ENCODE data around the gene TNFRSF19. TPM values are rescaled to one million over a fixed set of nuclear protein-coding genes. Genes with fewer than 3 reads are reported as not detected.
A peak's percentile ranks its signal among the peaks of the same experiment; 100 is the strongest.

The TNFRSF19 gene
- total RNA-seq, 1 experiment from 2014 or later, result 2.0 TPM

DNA sequence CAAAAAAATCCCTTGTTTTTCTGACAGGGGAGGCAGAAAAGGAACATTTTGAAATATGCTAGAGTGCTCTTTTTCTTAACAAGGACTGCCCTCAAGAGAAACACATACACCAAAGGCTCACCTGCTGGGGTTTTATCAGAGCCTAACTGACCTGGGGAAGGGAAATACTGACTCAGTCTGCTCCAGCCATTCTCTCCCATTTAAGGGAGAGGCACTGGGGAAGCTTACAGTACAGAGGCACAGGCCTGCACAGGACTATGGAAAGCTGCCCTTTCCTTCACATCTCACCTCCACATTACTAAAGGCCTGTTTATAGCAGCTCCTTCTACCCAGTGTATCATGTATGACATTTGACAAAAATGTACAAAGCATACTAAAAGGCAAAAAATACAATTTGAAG lies 30.3 kb downstream of the TNFRSF19 start:
- no peak for DNase-seq (ENCODE audit: low read depth)

GRCh38 chr13:23605831-23606230 lies 35.6 kb downstream of the TNFRSF19 start:
- no peak for DNase-seq (ENCODE audit: low read depth)

DNA sequence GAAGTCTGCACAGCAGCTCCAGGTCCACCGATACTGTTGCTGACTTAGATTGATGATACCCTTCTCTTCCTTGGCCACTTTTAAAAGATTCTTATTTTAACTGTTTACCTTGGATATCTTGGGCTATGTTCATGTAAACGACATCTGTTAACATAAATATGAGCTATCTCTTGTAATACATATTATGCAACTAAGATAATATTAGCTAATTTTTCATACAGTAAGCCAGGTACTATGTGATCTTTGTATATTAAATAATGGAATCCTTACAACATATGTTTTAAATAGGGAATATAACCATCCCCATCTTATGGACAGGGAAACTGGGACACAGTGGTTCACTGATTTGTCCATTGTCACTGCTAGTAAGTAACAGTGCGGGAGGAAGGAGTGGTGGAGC lies 37.9 kb downstream of the TNFRSF19 start:
- DNase-seq (ENCODE audit: low read depth), result no peak

DNA sequence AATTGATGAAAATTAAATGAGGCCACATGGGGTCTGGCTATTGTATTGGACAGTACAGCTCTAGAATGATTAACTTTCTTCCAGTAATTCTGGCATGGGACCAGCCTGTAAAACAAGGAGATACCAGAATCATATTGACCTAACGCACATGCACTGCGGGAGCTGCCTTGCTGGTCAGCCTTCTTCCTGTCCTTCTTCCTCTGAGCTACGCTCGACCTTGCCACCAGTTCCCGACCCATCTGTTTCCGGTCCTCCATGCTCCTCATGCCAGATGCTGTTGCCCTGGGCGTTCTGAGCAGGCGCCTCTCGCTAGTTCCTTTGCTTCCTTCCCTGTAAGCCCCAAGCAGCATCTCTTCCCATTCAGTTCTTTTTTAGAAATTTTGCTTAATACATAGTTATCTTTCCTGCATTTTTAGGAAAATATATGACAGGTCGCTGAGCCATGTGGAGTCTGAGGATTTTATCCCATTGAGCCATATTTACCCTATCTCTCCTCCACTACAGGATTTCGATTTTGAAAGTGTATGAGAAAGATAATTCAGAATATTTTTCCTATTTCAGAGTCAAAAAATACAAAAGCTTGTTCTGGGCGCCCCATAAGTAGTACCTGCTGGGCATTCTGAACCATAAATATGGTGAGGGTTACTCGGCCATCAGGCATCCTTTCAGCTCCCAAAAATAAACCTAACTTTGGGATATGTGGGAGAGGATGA lies 38.6 kb downstream of the TNFRSF19 start:
- no peak for DNase-seq (ENCODE audit: low read depth)

- no peak for DNase-seq (ENCODE audit: low read depth)
These were observed 39.2 kb downstream of the TNFRSF19 start for GRCh38 chr13:23609414-23609760.

DNA sequence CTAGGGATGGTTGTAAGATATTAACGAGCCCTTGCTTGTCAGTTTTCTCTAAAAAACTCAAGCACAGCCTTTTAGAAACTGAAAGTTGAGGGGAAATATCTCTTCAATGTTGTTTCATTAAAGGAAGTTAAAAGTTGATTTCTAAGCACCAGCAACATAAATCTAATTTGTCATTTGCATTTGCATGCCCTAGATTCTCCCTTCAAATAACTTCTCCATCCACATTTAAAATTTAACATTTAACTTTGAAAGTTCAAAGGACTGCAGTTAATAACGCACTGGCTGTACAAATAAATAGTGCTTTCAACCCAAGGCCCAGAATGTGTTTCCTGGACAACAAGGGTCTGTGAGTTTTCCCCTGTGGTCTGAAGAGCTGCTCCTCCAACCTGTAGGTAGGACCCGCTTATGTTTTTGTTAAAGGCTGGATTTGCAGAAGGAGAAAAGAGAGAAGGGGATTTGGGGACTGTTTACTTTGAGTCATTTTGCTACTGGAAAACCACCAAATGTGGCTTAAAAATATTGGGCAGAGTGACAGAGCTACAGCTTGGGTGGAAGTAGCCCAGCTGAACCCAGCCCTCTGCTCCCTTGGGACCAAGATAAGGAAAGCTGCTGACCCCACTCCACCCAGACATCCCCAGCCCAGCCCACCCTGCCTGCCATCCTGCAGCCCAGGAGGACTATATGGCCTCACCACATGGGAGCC lies 39.8 kb downstream of the TNFRSF19 start:
- DNase-seq (ENCODE audit: low read depth), result no peak

DNA sequence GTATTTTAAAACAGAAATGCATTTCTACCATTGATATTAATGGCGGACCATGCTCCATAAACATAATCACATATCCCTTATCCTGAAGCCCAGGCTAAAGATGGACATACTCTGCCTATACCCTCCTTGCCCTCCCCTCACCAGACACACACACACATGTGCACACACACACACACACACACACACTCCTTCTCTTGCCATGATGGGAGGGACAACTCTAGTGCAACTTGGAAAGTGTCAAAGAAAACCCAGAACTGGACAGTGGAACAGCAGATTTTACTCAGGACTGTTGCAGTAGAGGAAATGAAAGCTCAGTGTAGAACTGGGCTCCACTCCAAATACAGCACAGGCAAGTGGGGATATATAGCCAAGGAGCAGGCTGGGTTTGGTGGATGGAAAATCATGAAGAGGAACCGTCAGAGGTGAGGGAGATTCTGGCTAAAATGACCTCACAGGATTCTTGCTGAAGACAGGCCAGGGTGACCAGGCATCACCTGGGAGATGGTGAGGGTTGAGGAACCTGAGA lies 40.8 kb downstream of the TNFRSF19 start:
- no peak for DNase-seq (ENCODE audit: low read depth)

- DNase-seq (ENCODE audit: low read depth), result no peak
These were observed 42.0 kb downstream of the TNFRSF19 start for GRCh38 chr13:23612182-23612581.

DNA sequence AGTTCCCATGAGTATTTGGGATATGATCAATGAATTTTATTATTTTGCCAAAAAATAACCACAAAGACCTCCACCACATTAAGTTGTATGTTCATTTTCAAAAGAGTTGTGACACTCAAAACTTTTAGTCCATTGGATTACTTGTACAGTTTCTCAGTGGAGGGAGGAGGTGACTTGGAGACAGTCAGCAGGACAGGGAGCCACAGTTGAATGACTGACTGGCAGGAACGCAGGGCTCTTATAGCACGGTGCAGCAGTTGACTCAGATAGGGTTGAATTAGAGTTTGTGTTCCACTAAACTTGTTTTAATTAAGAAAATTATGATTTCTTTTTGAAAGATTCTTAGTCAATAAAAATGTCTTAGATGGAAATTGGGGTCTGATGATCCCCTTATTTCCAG lies 42.5 kb downstream of the TNFRSF19 start:
- DNase-seq (ENCODE audit: low read depth), result no peak

- DNase-seq (ENCODE audit: low read depth), result no peak
These were observed 43.4 kb downstream of the TNFRSF19 start for GRCh38 chr13:23613596-23613995.

- DNase-seq (ENCODE audit: low read depth), result no peak
These were observed 45.3 kb downstream of the TNFRSF19 start for GRCh38 chr13:23615395-23616081.

DNA sequence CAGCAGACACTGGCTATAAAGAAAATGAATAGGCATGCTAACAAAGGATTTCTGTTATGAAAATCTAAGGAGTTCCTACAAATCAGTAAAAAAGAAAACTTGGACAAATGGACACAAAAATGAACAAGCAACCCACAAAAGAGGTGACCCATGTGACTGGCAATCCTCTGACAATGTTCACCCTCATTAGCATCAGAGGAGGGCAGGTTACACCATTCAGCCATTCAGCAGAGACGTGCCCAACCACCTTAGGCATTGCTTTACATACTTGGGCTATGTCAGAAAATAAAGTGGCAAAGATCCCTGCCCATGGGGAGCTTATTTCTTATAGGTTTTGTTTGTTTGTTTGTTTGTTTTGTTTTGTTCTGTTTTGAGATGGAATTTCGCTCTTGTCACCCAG lies 46.0 kb downstream of the TNFRSF19 start:
- DNase-seq (ENCODE audit: low read depth), result no peak

GRCh38 chr13:23617551-23618024 lies 47.4 kb downstream of the TNFRSF19 start:
- no peak for DNase-seq (ENCODE audit: low read depth)

GRCh38 chr13:23618341-23618740 lies 48.1 kb downstream of the TNFRSF19 start:
- DNase-seq (ENCODE audit: low read depth), result peak; percentile 91

- no peak for DNase-seq (ENCODE audit: low read depth)
These were observed 49.0 kb downstream of the TNFRSF19 start for GRCh38 chr13:23619068-23619855.

GRCh38 chr13:23620211-23620610 lies 50.0 kb downstream of the TNFRSF19 start:
- DNase-seq (ENCODE audit: low read depth), result no peak

DNA sequence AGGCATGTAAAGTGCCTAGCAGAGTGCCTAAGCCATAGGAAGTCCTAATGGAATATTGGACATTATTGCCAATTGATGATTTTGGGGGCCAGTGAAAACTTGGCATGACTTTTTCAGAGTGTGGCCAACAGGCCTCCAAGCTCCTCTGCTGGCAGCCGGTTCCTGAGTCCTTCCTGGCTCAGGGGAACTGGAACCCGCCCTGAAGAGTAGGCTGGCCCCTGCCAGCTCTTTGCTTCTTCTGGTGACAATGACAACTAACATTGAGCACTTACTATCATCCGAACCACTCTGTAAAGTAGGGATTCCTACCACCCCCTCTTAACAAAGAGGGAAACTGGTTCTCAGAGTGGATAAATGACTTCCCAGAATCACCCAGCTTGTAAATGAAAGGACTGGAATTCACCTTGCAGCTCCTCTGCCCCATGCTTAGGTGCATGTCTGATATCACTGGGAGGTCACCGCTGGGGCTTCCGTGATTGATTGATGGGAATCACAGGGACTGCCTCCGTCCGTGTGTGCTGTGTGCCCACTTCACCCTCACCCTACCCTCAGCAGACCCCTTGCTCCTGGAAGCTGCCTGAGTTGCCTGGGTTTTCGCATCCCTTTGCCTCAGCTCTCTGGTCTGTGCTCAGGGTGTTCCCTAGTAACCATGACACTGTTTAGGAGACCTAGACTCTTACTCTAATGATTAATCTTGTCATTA lies 50.6 kb downstream of the TNFRSF19 start:
- DNase-seq (ENCODE audit: low read depth), result no peak

DNA sequence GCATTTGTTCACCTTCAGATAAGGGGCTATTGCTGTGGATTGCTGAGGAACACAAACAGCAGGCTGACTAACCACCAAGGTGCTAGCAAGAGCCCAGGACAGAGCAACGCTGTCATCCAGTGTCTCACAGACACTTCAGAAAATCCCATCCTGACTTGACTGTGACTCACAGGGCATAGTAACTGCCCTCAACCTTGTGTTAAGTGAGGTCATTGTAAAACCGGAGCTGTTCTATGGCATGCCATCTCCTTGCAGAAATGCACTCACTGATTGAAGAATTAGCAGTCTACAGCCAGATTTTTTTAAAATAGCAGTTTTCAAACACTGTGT lies 51.1 kb downstream of the TNFRSF19 start:
- DNase-seq (ENCODE audit: low read depth), result peak; percentile 90

DNA sequence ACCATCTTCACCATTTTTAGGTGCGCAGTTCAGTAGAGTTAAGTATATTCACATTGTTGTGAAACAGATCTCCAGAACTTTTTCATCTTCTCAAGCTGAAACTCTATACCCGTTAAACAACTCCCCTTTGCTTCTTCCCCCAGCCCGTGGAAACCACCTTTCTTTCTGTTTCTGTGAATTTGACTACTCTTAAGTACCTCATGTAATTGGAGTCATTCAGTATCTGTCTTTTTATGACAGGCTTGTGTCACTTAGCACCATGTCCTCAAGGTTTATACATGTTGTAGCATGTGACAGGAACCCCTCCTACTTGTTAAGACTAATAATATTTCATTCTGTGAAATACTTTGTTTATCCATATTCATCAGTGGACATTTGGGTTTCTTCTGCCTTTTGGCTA lies 52.8 kb downstream of the TNFRSF19 start:
- DNase-seq (ENCODE audit: low read depth), result no peak

- DNase-seq (ENCODE audit: low read depth), result no peak
These were observed 53.2 kb downstream of the TNFRSF19 start for GRCh38 chr13:23623394-23623793.

- DNase-seq (ENCODE audit: low read depth), result no peak
These were observed 56.5 kb downstream of the TNFRSF19 start for GRCh38 chr13:23626700-23627099.

All from HT1080 (cell line).